Measurements from ENCODE around the gene ALDH1L1.

ALDH1L1 gene

GRCh38 chr3:126146034-126146433 lies 34.4 kb downstream of the ALDH1L1 start:
- H3K4me3 ChIP-seq (ENCODE audit: low read depth, low read length), result no peak overlapping the region
- no peak for TF ChIP-seq CTCF (IDR thresholded peaks at IDR 0.05; ENCODE audit: insufficient read depth, low read length, missing control alignments)
- no peak for DNase-seq (ENCODE audit: low read depth, low spot score)
- POLR2A ChIA-PET, result no interaction called here
- CTCF ChIA-PET, result interaction anchor here (2.9 kb wide), 1 partner anchor 12 kb away, joined by 17 read pairs; no protein-coding TSS in a partner anchor

- ChIA-PET CTCF (no interaction called here), POLR2A (no interaction called here)
- no peak for TF ChIP-seq CTCF (IDR thresholded peaks at IDR 0.05; ENCODE audit: insufficient read depth, low read length, missing control alignments)
- no peak for DNase-seq (ENCODE audit: low read depth, low spot score)
- H3K4me3 ChIP-seq (ENCODE audit: low read depth, low read length), result no peak overlapping the region
These were observed 37.7 kb downstream of the ALDH1L1 start for GRCh38 chr3:126142652-126143051.

- ChIA-PET POLR2A (no interaction called here), CTCF (interaction anchor here (0.8 to 4.1 kb wide), 5 partner anchors 13 to 254 kb away, joined by 3 to 18 read pairs (median 4); no protein-coding TSS in a partner anchor)
- TF ChIP-seq CTCF (IDR thresholded peaks at IDR 0.05; ENCODE audit: insufficient read depth, low read length, missing control alignments), result no peak
- no peak overlapping the region for H3K4me3 ChIP-seq (ENCODE audit: low read depth, low read length)
- no peak for DNase-seq (ENCODE audit: low read depth, low spot score)
These were observed 42.8 kb downstream of the ALDH1L1 start for GRCh38 chr3:126137490-126138130.

- ChIA-PET CTCF (interaction anchor here (0.8 to 1.6 kb wide), 3 partner anchors 12 to 255 kb away, joined by 3 to 10 read pairs (median 4); no protein-coding TSS in a partner anchor), POLR2A (no interaction called here)
- DNase-seq (ENCODE audit: low read depth, low spot score), result no peak
- no peak for TF ChIP-seq CTCF (IDR thresholded peaks at IDR 0.05; ENCODE audit: insufficient read depth, low read length, missing control alignments)
- H3K4me3 ChIP-seq (ENCODE audit: low read depth, low read length), result no peak overlapping the region
These were observed 43.8 kb downstream of the ALDH1L1 start for GRCh38 chr3:126136428-126137220.

- no peak for DNase-seq (ENCODE audit: low read depth, low spot score)
- ChIA-PET CTCF (interaction anchor here (0.9 to 5.3 kb wide), 14 partner anchors 8 to 259 kb away, joined by 3 to 74 read pairs (median 16); partner anchors contain the start of gene CFAP100), POLR2A (no interaction called here)
- H3K4me3 ChIP-seq (ENCODE audit: low read depth, low read length), result no peak overlapping the region
- TF ChIP-seq CTCF (IDR thresholded peaks at IDR 0.05; ENCODE audit: insufficient read depth, low read length, missing control alignments), result no peak
These were observed 44.8 kb downstream of the ALDH1L1 start for GRCh38 chr3:126135406-126136076.

- CTCF ChIA-PET, result interaction anchor here (0.9 to 5.3 kb wide), 26 partner anchors 9 to 321 kb away, joined by 3 to 74 read pairs (median 4); partner anchors contain the start of gene CFAP100
- no peak for TF ChIP-seq CTCF (IDR thresholded peaks at IDR 0.05; ENCODE audit: insufficient read depth, low read length, missing control alignments)
- POLR2A ChIA-PET, result no interaction called here
- no peak for DNase-seq (ENCODE audit: low read depth, low spot score)
- no peak overlapping the region for H3K4me3 ChIP-seq (ENCODE audit: low read depth, low read length)
These were observed 45.3 kb downstream of the ALDH1L1 start for GRCh38 chr3:126135071-126135405.
